OCI-LY3 (cell line): ENCODE results near the gene RNF217.

Source experiments
- H2AFZ ChIP-seq: fragments of 200-600, 300-600 bp; shearing (Covaris generic); 2 replicates; pipeline ENCODE4 v1.6.0; 2014; ENCODE audit warnings: antibody characterized with exemption, low read depth, low read length
- H3K27ac ChIP-seq: fragments of 200-600, 300-600 bp; sonication (generic); 2 replicates; pipeline ENCODE4 v1.5.1; 2014; ENCODE audit warnings: mild to moderate bottlenecking, low read length, moderate library complexity, mixed read lengths
- H3K27me3 ChIP-seq: fragments of 200-600, 300-600 bp; sonication (generic); 2 replicates; pipeline ENCODE4 v1.6.1; 2014; ENCODE audit warnings: low read depth, low read length, mixed read lengths
- H3K36me3 ChIP-seq: fragments of 200-600, 300-600 bp; sonication (generic); replicated peaks from 2 replicates; pipeline ENCODE3; 2014; ENCODE audit warnings: low read depth, low read length, mixed read lengths
- H3K4me1 ChIP-seq: fragments of 300-600, 200-600 bp; sonication (generic); 2 replicates; pipeline ENCODE4 v1.6.1; 2014; ENCODE audit warnings: low read length, mixed read lengths
- H3K4me2 ChIP-seq: fragments of 200-600, 300-600 bp; sonication (generic); 2 replicates; pipeline ENCODE4 v1.6.1; 2014; ENCODE audit warnings: low read length, mixed read lengths
- H3K4me3 ChIP-seq: fragments of 300-600, 200-600 bp; sonication (generic); 2 replicates; pipeline ENCODE4 v1.5.1; 2014; ENCODE audit warnings: antibody characterized with exemption, mild to moderate bottlenecking, low read length, moderate library complexity
- H3K79me2 ChIP-seq: fragments of 300-600, 200-600 bp; shearing (Covaris generic); 2 replicates; pipeline ENCODE4 v1.6.1; 2014; ENCODE audit warnings: mild to moderate bottlenecking, low read length, mixed read lengths
- H3K9ac ChIP-seq: fragments of 300-600, 200-600 bp; shearing (Covaris generic); 2 replicates; pipeline ENCODE4 v1.6.0; 2014; ENCODE audit warnings: mild to moderate bottlenecking, low read length, moderate library complexity
- H3K9me3 ChIP-seq: fragments of 200-600, 300-600 bp; shearing (Covaris generic); 2 replicates; pipeline ENCODE4 v1.6.1; 2014; ENCODE audit warnings: low read length, mixed read lengths; ENCODE audit not compliant: insufficient read depth
- H4K20me1 ChIP-seq: fragments of 200-600, 300-600 bp; sonication (generic); 2 replicates; pipeline ENCODE4 v1.6.1; 2016; ENCODE audit warnings: low read length, mixed read lengths; ENCODE audit not compliant: insufficient read depth
- CTCF ChIP-seq: fragments of 200-600, 300-600 bp; sonication (generic); IDR thresholded peaks from 2 replicates; pipeline ENCODE4 v1.5.1; 2014; ENCODE audit warnings: antibody characterized with exemption, low read length, low read depth
- EZH2phosphoT487 ChIP-seq: fragments of 200-600 bp; shearing (Covaris generic); IDR thresholded peaks from 2 replicates; pipeline ENCODE4 v1.6.1; 2018; ENCODE audit warnings: antibody characterized with exemption, mixed run types, low read depth

RNF217 gene

GRCh38 chr6:124979294-124979678 lies 17.0 kb downstream of the RNF217 start:
- no peak for TF ChIP-seq EZH2phosphoT487
- no peak for TF ChIP-seq CTCF
- Histone ChIP-seq H3K27ac (no peak overlapping the region), H2AFZ (no peak overlapping the region), H3K79me2 (no peaks in the 10 kb centered on the region), H4K20me1 (no peaks in the 10 kb centered on the region), H3K36me3 (no peaks in the 10 kb centered on the region), H3K4me2 (no peak overlapping the region), H3K9me3 (no peaks in the 10 kb centered on the region), H3K27me3 (no peaks in the 10 kb centered on the region), H3K4me3 (no peak overlapping the region), H3K9ac (no peak overlapping the region), H3K4me1 (no peaks in the 10 kb centered on the region)

- H3K79me2 ChIP-seq, result no peaks in the 10 kb centered on the region
- no peaks in the 10 kb centered on the region for H4K20me1 ChIP-seq
- H3K27me3 ChIP-seq, result no peaks in the 10 kb centered on the region
- no peaks in the 10 kb centered on the region for H3K36me3 ChIP-seq
- no peak overlapping the region for H3K4me2 ChIP-seq
- H3K27ac ChIP-seq, result no peak overlapping the region
- H3K9ac ChIP-seq, result no peak overlapping the region
- H3K4me3 ChIP-seq, result no peak overlapping the region
- H3K4me1 ChIP-seq, result no peaks in the 10 kb centered on the region
- H2AFZ ChIP-seq, result no peak overlapping the region
- TF ChIP-seq CTCF, result no peak
- TF ChIP-seq EZH2phosphoT487, result no peak
- H3K9me3 ChIP-seq, result no peaks in the 10 kb centered on the region
These were observed 20.4 kb downstream of the RNF217 start for GRCh38 chr6:124982669-124983068.

- H3K9me3 ChIP-seq, result no peaks in the 10 kb centered on the region
- no peaks in the 10 kb centered on the region for H3K36me3 ChIP-seq
- no peaks in the 10 kb centered on the region for H3K27me3 ChIP-seq
- H3K4me2 ChIP-seq, result no peak overlapping the region
- H4K20me1 ChIP-seq, result no peaks in the 10 kb centered on the region
- no peak overlapping the region for H3K9ac ChIP-seq
- no peak overlapping the region for H3K4me3 ChIP-seq
- H3K79me2 ChIP-seq, result no peaks in the 10 kb centered on the region
- H3K27ac ChIP-seq, result no peak overlapping the region
- TF ChIP-seq CTCF, result no peak
- TF ChIP-seq EZH2phosphoT487, result no peak
- H3K4me1 ChIP-seq, result no peaks in the 10 kb centered on the region
- H2AFZ ChIP-seq, result no peak overlapping the region
These were observed 21.3 kb downstream of the RNF217 start for GRCh38 chr6:124983383-124984083.

DNA sequence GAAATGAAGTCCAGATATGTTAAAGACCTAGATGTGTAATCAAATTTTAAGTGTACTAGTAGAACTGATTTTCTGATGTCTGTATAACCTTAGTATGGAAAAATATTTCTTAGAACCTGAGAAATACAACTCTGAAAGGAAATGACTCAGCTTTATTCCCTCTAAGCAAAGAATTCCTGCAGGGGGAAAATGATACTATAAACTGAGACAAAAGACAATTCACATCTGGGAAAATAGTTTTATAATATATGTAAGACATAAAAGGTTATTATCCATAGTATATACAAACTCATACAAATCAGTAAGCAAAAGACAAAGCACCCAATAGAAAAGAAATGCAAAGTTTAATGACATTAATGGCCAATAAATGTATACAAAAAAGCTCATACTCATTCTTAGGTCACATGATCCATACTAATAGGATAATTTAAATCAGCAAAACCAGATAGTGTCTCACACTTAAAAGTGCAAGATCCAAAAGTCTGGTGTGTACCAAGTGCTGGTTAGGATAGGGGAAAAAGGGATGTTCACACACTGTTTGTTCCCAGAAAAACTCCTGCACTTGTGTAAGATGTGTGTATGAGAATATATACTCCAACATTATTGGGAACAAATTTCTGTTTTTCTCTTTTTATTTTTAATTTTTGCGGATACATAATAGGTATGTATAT lies 22.6 kb downstream of the RNF217 start:
- H4K20me1 ChIP-seq, result no peaks in the 10 kb centered on the region
- H3K4me1 ChIP-seq, result no peaks in the 10 kb centered on the region
- no peaks in the 10 kb centered on the region for H3K36me3 ChIP-seq
- H3K9ac ChIP-seq, result no peak overlapping the region
- no peaks in the 10 kb centered on the region for H3K27me3 ChIP-seq
- H3K9me3 ChIP-seq, result no peaks in the 10 kb centered on the region
- no peak overlapping the region for H3K4me2 ChIP-seq
- TF ChIP-seq EZH2phosphoT487 (no peak), CTCF (no peak)
- H2AFZ ChIP-seq, result no peak overlapping the region
- H3K79me2 ChIP-seq, result no peaks in the 10 kb centered on the region
- H3K4me3 ChIP-seq, result no peak overlapping the region
- no peak overlapping the region for H3K27ac ChIP-seq
